Heart left ventricle (tissue), 13 donors: Measurements from ENCODE around the gene SLC30A3.

Experiments
- CTCF ChIP-seq, 12 donors: fragments of 200-600 bp; sonication (generic) in 4 of 12; IDR thresholded peaks; one replicate each; pipeline versions ENCODE4 v1.5.0 to v1.8.0; 2018 to 2022; ENCODE audit warnings: antibody characterized with exemption in 12 of 12, mild to moderate bottlenecking in 5 of 12
- POLR2A ChIP-seq, 2 donors: fragments of 450-650 bp; IDR thresholded peaks; one replicate each; pipeline ENCODE4 v1.6.1; 2017; ENCODE audit warnings: antibody characterized with exemption in 2 of 2, mild to moderate bottlenecking in 2 of 2, moderate library complexity in 2 of 2
- donor health status: ischemic (EF 13 %, LVEDD 7.1; RV severe dilation, severe dysfunction).
- donor health status: DM: no; HTN: yes; CAD: no.
- donor health status: DM: no; HTN: no; CAD: no.
- donor health status: ischemic (EF 25% LVEDD 6.9; RV normal size, moderate dysfunction).
- donor health status: ischemic (EF 25% LVEDD 5.7; RV mildly dilated, moderate dysfunction).
- donor health status: ischemic (EF 35%, LVEDD 5.7; RV mildly dilated, moderate dysfunction).
- donor health status: nonischemic (EF 11% LVEDD 7.7; RV severe dilation, severe dysfunction).
- donor health status: DM: yes; HTN: yes; CAD: no.
- donor health status: PGD.
- donor health status: ischemic (EF 29% LVEDD 5.4; RV normal size, mild dysfunction).
- donor health status: nonischemic (EF 23%, LVEDD 6.1; RV moderate dilation, normal function).

- TF ChIP-seq CTCF (IDR thresholded peaks at IDR 0.05) (no peak), POLR2A (IDR thresholded peaks at IDR 0.05) (no peak)
Observed at GRCh38 chr2:27221166-27221565, 41.7 kb downstream of the SLC30A3 start.
